Measurements from ENCODE around the gene SMAD3.

DNA sequence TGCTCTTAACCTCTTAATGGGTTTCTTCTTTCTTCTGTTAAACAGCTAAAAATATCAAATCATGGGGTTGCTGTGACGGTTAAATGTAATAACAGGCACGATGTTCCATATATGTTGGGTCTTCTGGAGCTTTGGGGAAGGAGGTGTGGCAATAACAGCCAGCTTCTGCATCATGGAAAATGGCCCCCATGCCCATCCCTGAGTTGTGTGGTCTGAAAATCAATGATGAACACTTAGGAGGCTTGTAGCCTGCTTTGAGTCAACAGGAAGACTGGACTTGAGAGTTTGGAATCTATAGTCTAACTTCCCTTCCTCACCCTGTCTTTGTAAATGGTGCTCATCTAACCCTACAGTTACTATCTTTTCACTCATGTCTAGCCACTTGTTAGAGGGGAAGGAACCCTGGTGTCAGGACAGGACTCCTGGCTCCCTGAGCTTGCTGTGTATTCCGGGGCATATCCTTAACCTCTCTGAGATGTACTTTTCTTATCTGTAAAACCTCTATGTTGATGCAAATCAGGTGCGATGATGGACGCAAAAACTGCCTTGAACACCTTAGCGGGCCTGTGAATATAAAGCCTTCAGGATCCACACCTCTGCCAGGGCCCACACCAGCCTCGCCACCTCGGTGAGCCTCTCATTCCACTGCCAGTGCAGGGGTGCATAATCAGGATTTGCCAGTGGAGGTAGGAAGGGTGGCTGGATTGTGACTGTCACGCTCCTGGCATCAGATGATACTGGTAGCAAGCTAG lies 27.5 kb downstream of the SMAD3 start:
- TF ChIP-seq, protein P1, sequence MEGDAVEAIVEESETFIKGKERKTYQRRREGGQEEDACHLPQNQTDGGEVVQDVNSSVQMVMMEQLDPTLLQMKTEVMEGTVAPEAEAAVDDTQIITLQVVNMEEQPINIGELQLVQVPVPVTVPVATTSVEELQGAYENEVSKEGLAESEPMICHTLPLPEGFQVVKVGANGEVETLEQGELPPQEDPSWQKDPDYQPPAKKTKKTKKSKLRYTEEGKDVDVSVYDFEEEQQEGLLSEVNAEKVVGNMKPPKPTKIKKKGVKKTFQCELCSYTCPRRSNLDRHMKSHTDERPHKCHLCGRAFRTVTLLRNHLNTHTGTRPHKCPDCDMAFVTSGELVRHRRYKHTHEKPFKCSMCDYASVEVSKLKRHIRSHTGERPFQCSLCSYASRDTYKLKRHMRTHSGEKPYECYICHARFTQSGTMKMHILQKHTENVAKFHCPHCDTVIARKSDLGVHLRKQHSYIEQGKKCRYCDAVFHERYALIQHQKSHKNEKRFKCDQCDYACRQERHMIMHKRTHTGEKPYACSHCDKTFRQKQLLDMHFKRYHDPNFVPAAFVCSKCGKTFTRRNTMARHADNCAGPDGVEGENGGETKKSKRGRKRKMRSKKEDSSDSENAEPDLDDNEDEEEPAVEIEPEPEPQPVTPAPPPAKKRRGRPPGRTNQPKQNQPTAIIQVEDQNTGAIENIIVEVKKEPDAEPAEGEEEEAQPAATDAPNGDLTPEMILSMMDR (IDR thresholded peaks at IDR 0.05), result no peak
- TF ChIP-seq EZH2 (IDR thresholded peaks at IDR 0.05; ENCODE audit: borderline replicate concordance, insufficient read depth, low read depth, low read length, poor library complexity, severe bottlenecking), result no peak
